Right atrium auricular region (tissue), 2 donors: ENCODE results near the gene SPG21. TPM values are rescaled to one million over a fixed set of nuclear protein-coding genes. Genes with fewer than 3 reads are reported as not detected.

Experiments
- DNase-seq: peaks from one replicate; pipeline ENCODE4 v3.0.0-alpha.2; 2019; ENCODE audit warnings: low spot score
- H3K27ac ChIP-seq, 2 donors: fragments of 200-600 bp; sonication (generic); 1 replicate in 1 of 2; 2 replicates in 1 of 2; pipeline ENCODE4 v1.5.1; 2016 to 2019
- H3K27me3 ChIP-seq, 2 donors: fragments of 200-600 bp; sonication (generic); one replicate each; pipeline versions ENCODE4 v1.5.1 to v1.6.0; 2017 to 2019
- H3K36me3 ChIP-seq: fragments of 200-600 bp; sonication (generic); one replicate; pipeline ENCODE4 v1.5.1; 2016
- H3K4me1 ChIP-seq, 2 donors: fragments of 200-600 bp; sonication (generic); one replicate each; pipeline versions ENCODE4 v1.5.1 to v1.6.0; 2017 to 2019
- H3K4me3 ChIP-seq, 2 donors: fragments of 200-600 bp; sonication (generic); 1 replicate in 1 of 2; 2 replicates in 1 of 2; pipeline ENCODE4 v1.5.1; 2017 to 2019; ENCODE audit warnings: mild to moderate bottlenecking in 1 of 2, moderate library complexity in 1 of 2
- H3K9me3 ChIP-seq, 2 donors: fragments of 200-600 bp; sonication (generic); one replicate each; pipeline ENCODE4 v1.5.1; 2019
- CTCF ChIP-seq, 2 donors: fragments of 200-600 bp; sonication (generic); IDR thresholded peaks; one replicate each; pipeline ENCODE4 v1.5.1; 2019; ENCODE audit warnings: antibody characterized with exemption in 2 of 2
- total RNA-seq, 2 donors: library from RNA; depleted of rRNA; stranded (reverse); fragments of >200 nt; gene quantifications; one replicate each; pipeline ENCODE4 v1.1.0, GENCODE V29; 2016

The SPG21 gene
- total RNA-seq, 2 donors from 2014 or later, result 48.8 to 52.8 TPM

GRCh38 chr15:64948916-64949315 lies 40.8 kb downstream of the SPG21 start:
- H3K27ac ChIP-seq, result no peak overlapping the region
- H3K4me3 ChIP-seq, result no peak overlapping the region
- no peaks in the 10 kb centered on the region for H3K9me3 ChIP-seq
- no peak for DNase-seq
- no peaks in the 10 kb centered on the region for H3K4me1 ChIP-seq
- no peak for TF ChIP-seq CTCF (IDR thresholded peaks at IDR 0.05)
- no peaks in the 10 kb centered on the region for H3K36me3 ChIP-seq
- no peaks in the 10 kb centered on the region for H3K27me3 ChIP-seq

- no peak for DNase-seq
- no peak for TF ChIP-seq CTCF (IDR thresholded peaks at IDR 0.05)
- Histone ChIP-seq H3K27ac (no peak overlapping the region), H3K4me1 (no peaks in the 10 kb centered on the region), H3K36me3 (no peaks in the 10 kb centered on the region), H3K9me3 (no peaks in the 10 kb centered on the region), H3K27me3 (no peaks in the 10 kb centered on the region), H3K4me3 (no peak overlapping the region)
These were observed 42.5 kb downstream of the SPG21 start for GRCh38 chr15:64947211-64947610.

GRCh38 chr15:64944961-64945360 lies 44.8 kb downstream of the SPG21 start:
- Histone ChIP-seq H3K27me3 (no peaks in the 10 kb centered on the region), H3K4me3 (no peak overlapping the region), H3K27ac (no peak overlapping the region), H3K9me3 (no peaks in the 10 kb centered on the region), H3K4me1 (no peaks in the 10 kb centered on the region), H3K36me3 (no peaks in the 10 kb centered on the region)
- TF ChIP-seq CTCF (IDR thresholded peaks at IDR 0.05), result no peak
- DNase-seq, result no peak

GRCh38 chr15:64943512-64944225 lies 46.0 kb downstream of the SPG21 start:
- no peak overlapping the region for H3K27ac ChIP-seq
- DNase-seq, result no peak
- TF ChIP-seq CTCF (IDR thresholded peaks at IDR 0.05), result no peak

GRCh38 chr15:64942356-64942755 lies 47.4 kb downstream of the SPG21 start:
- no peak overlapping the region for H3K27ac ChIP-seq
- H3K27me3 ChIP-seq, result no peaks in the 10 kb centered on the region
- H3K36me3 ChIP-seq, result no peaks in the 10 kb centered on the region
- DNase-seq, result no peak
- H3K4me1 ChIP-seq, result no peaks in the 10 kb centered on the region
- no peak for TF ChIP-seq CTCF (IDR thresholded peaks at IDR 0.05)
- no peaks in the 10 kb centered on the region for H3K9me3 ChIP-seq
- no peak overlapping the region for H3K4me3 ChIP-seq

More at GRCh38 chr15:64943512-64944225, 46.0 kb downstream of the SPG21 start:
- H3K4me3 ChIP-seq, result no peak overlapping the region
- H3K4me1 ChIP-seq, result no peaks in the 10 kb centered on the region
- no peaks in the 10 kb centered on the region for H3K9me3 ChIP-seq
- no peaks in the 10 kb centered on the region for H3K36me3 ChIP-seq
- H3K27me3 ChIP-seq, result no peaks in the 10 kb centered on the region

- Histone ChIP-seq H3K27ac (no peak overlapping the region), H3K27me3 (no peaks in the 10 kb centered on the region), H3K36me3 (no peaks in the 10 kb centered on the region), H3K4me3 (no peak overlapping the region), H3K4me1 (no peaks in the 10 kb centered on the region), H3K9me3 (no peaks in the 10 kb centered on the region)
- DNase-seq, result no peak
- TF ChIP-seq CTCF (IDR thresholded peaks at IDR 0.05), result no peak
These were observed 51.5 kb downstream of the SPG21 start for GRCh38 chr15:64938192-64938591.
